GM19193 (cell line): ENCODE data around the gene UGT1A3.

ENCODE experiments used
- POLR2A ChIP-seq: IDR thresholded peaks from 4 replicates; pipeline ENCODE4 v1.6.1; 2011; ENCODE audit not compliant: insufficient read depth, insufficient read length; ENCODE audit errors: extremely low read depth

Gene UGT1A3

GRCh38 chr2:233699424-233700027 is 29.3 kb upstream of the UGT1A3 start:
- TF ChIP-seq POLR2A = no peak

- no peak for TF ChIP-seq POLR2A
These were observed 28.7 kb upstream of the UGT1A3 start for GRCh38 chr2:233700028-233700635.

GRCh38 chr2:233702238-233702637 is 26.6 kb upstream of the UGT1A3 start:
- no peak for TF ChIP-seq POLR2A

- TF ChIP-seq POLR2A = no peak
These were observed 22.8 kb upstream of the UGT1A3 start for GRCh38 chr2:233705911-233706506.

- no peak for TF ChIP-seq POLR2A
These were observed 22.1 kb upstream of the UGT1A3 start for GRCh38 chr2:233706720-233707119.

GRCh38 chr2:233707940-233708644 is 20.8 kb upstream of the UGT1A3 start:
- no peak for TF ChIP-seq POLR2A

- no peak for TF ChIP-seq POLR2A
These were observed 19.9 kb upstream of the UGT1A3 start for GRCh38 chr2:233708942-233709341.

GRCh38 chr2:233711312-233712008 is 17.4 kb upstream of the UGT1A3 start:
- TF ChIP-seq POLR2A = no peak

- no peak for TF ChIP-seq POLR2A
These were observed 16.1 kb upstream of the UGT1A3 start, which contains the start of gene UGT1A5 for GRCh38 chr2:233712611-233713261. TSS of gene UGT1A5 (plus strand) at chr2:233712907. CDS start at chr2:233712992, 85 bp downstream.

- no peak for TF ChIP-seq POLR2A
These were observed 15.6 kb upstream of the UGT1A3 start for GRCh38 chr2:233713262-233713615.

GRCh38 chr2:233714121-233714520 is 14.7 kb upstream of the UGT1A3 start:
- no peak for TF ChIP-seq POLR2A

- TF ChIP-seq POLR2A = no peak
These were observed 10.3 kb upstream of the UGT1A3 start, which contains the start of gene UGT1A4 for GRCh38 chr2:233718552-233718951. TSS of gene UGT1A4 (plus strand) at chr2:233718736. CDS start at chr2:233718821, 85 bp downstream.

- no peak for TF ChIP-seq POLR2A
These were observed 12.0 kb downstream of the UGT1A3 start for GRCh38 chr2:233740870-233741269.

- TF ChIP-seq POLR2A = no peak
These were observed 14.8 kb downstream of the UGT1A3 start for GRCh38 chr2:233743464-233744259.

- no peak for TF ChIP-seq POLR2A
These were observed 16.4 kb downstream of the UGT1A3 start for GRCh38 chr2:233745073-233745755.
